Stomach (tissue), 4 donors: ENCODE results near the gene PPP1R14C.

Source experiments
- CTCF ChIP-seq, 7 experiments: fragments of 450-650 bp in 4 of 7; fragments of 200-600 bp in 3 of 7; sonication (generic) in 3 of 7; IDR thresholded peaks; one replicate each; pipeline ENCODE4 v1.5.1; 2016 to 2019; ENCODE audit warnings: antibody characterized with exemption in 7 of 7, control low read depth in 2 of 7, mild to moderate bottlenecking in 1 of 7
- EP300 ChIP-seq: sonication (generic); formaldehyde crosslinking; IDR thresholded peaks from one replicate; pipeline ENCODE4 v1.6.1; 2017; ENCODE audit warnings: antibody characterized with exemption
- POLR2A ChIP-seq, 4 donors: fragments of 450-650 bp; IDR thresholded peaks; one replicate each; pipeline ENCODE4 v1.6.1; 2016; ENCODE audit warnings: antibody characterized with exemption in 4 of 4, control low read depth in 2 of 4, mild to moderate bottlenecking in 1 of 4, moderate library complexity in 1 of 4
- POLR2AphosphoS5 ChIP-seq, 3 donors: sonication (generic); formaldehyde crosslinking; IDR thresholded peaks; one replicate each; pipeline ENCODE4 v1.6.1; 2016; ENCODE audit warnings: antibody characterized with exemption in 3 of 3

GRCh38 chr6:150145427-150145826, 2.6 kb downstream of the PPP1R14C start:
- TF ChIP-seq CTCF (IDR thresholded peaks at IDR 0.05): no peak
- no peak for TF ChIP-seq POLR2AphosphoS5 (IDR thresholded peaks at IDR 0.05)
- no peak for TF ChIP-seq POLR2A (IDR thresholded peaks at IDR 0.05)
- no peak for TF ChIP-seq EP300
